Esophagus muscularis mucosa (tissue), 4 donors: ENCODE measurements around the gene ATG10. TPM values are rescaled to one million over a fixed set of nuclear protein-coding genes. Genes with fewer than 3 reads are reported as not detected.

Experiments used
- DNase-seq: peaks from one replicate; pipeline ENCODE4 v3.0.0-alpha.2; 2017; ENCODE audit errors: extremely low spot score
- H3K27ac ChIP-seq, 4 donors: fragments of 200-600 bp; sonication (generic); replicated peaks in 1 of 4; 1 replicate in 3 of 4; 2 replicates in 1 of 4; pipeline ENCODE4 v1.5.1; 2016 to 2019; ENCODE audit warnings: mild to moderate bottlenecking in 1 of 4
- H3K27me3 ChIP-seq, 4 donors: fragments of 200-600 bp; sonication (generic); one replicate each; pipeline versions ENCODE4 v1.5.1 to v1.6.0; 2016 to 2019
- H3K36me3 ChIP-seq, 4 donors: fragments of 200-600 bp; sonication (generic); one replicate each; pipeline ENCODE4 v1.5.1; 2016 to 2019
- H3K4me1 ChIP-seq, 4 donors: fragments of 200-600 bp; sonication (generic); one replicate each; pipeline ENCODE4 v1.5.1; 2016 to 2019
- H3K4me3 ChIP-seq, 4 donors: fragments of 200-600 bp; sonication (generic); 1 replicate in 2 of 4; 2 replicates in 2 of 4; pipeline ENCODE4 v1.5.1; 2016 to 2019; ENCODE audit warnings: mild to moderate bottlenecking in 4 of 4, moderate library complexity in 1 of 4
- H3K9me3 ChIP-seq, 4 donors: fragments of 200-600 bp; sonication (generic); 1 replicate in 3 of 4; 2 replicates in 1 of 4; pipeline ENCODE4 v1.5.1; 2016 to 2019
- EP300 ChIP-seq: sonication (generic); formaldehyde crosslinking; IDR thresholded peaks from one replicate; pipeline ENCODE4 v1.6.1; 2017; ENCODE audit warnings: antibody characterized with exemption
- POLR2A ChIP-seq: fragments of 450-650 bp; IDR thresholded peaks from one replicate; pipeline ENCODE4 v1.6.1; 2017; ENCODE audit warnings: antibody characterized with exemption, moderate library complexity, mild to moderate bottlenecking, low read depth
- POLR2AphosphoS5 ChIP-seq, 2 donors: sonication (generic); formaldehyde crosslinking; IDR thresholded peaks; one replicate each; pipeline ENCODE4 v1.6.1; 2017; ENCODE audit warnings: antibody characterized with exemption in 2 of 2
- WGBS: methylation state at CpG from one replicate; pipeline ENCODE4 v1.1.5; 2018; 5-methylcytosine and 5-hydroxymethylcytosine counted together
- intact Hi-C: fragments of 100-400 bp; cut with DNase I; formaldehyde crosslinking; loops from one replicate; pipeline ENCODE4 v1.15.1; 2023
- total RNA-seq, 4 donors: library from RNA; depleted of rRNA; stranded (reverse); fragments of >200 nt; gene quantifications; one replicate each; pipeline versions ENCODE4 v1.1.0 to v1.2.1, GENCODE V29; 2016
- TF ChIP-seq, protein P1 (sequence below), 3 experiments: fragments of 200-600 bp in 2 of 3; fragments of 450-650 bp in 1 of 3; sonication (generic) in 2 of 3; IDR thresholded peaks; one replicate each; pipeline ENCODE4 v1.5.1; 2017 to 2019; ENCODE audit warnings: antibody characterized with exemption in 3 of 3, mild to moderate bottlenecking in 2 of 3, moderate library complexity in 1 of 3

Gene ATG10
- total RNA-seq, 4 donors from 2014 or later: 5.2 to 9.1 (median 7.3) TPM

DNA sequence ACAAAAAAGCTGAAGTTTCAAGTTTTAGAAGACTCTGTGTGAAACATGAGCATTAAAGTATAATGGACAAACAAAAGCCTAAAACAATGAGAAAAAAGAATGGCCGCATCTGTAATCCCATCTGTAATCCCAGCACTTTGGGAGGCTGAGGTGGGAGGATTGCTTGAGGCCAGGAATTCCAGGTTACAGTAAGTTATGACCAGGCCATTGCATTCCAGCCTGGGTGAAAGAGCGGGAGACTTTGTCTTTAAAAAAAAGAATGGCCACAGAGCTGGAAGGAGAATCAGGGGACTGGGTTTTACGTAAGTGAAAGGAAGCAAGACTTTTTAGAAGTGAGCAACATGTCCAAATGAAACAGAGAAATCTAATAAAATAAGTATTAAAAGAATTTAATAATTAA lies 2.6 kb upstream of the ATG10 start:
- no peaks in the 10 kb centered on the region for H3K9me3 ChIP-seq
- H3K4me1 ChIP-seq: peaks cover 0 to 15% (median 12%) of the 10 kb centered on the region in 4 donors
- DNase-seq: no peak
- 93% methylated on average over 3 of the region's 3 CpGs for WGBS
- H3K4me3 ChIP-seq: no peak overlapping the region
- intact Hi-C loops: no loop called here
- TF ChIP-seq, protein P1, sequence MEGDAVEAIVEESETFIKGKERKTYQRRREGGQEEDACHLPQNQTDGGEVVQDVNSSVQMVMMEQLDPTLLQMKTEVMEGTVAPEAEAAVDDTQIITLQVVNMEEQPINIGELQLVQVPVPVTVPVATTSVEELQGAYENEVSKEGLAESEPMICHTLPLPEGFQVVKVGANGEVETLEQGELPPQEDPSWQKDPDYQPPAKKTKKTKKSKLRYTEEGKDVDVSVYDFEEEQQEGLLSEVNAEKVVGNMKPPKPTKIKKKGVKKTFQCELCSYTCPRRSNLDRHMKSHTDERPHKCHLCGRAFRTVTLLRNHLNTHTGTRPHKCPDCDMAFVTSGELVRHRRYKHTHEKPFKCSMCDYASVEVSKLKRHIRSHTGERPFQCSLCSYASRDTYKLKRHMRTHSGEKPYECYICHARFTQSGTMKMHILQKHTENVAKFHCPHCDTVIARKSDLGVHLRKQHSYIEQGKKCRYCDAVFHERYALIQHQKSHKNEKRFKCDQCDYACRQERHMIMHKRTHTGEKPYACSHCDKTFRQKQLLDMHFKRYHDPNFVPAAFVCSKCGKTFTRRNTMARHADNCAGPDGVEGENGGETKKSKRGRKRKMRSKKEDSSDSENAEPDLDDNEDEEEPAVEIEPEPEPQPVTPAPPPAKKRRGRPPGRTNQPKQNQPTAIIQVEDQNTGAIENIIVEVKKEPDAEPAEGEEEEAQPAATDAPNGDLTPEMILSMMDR (IDR thresholded peaks at IDR 0.05): no peak
- no peak for TF ChIP-seq EP300
- TF ChIP-seq POLR2AphosphoS5 (IDR thresholded peaks at IDR 0.05): no peak
- TF ChIP-seq POLR2A: no peak
- no peaks in the 10 kb centered on the region for H3K36me3 ChIP-seq
- no peaks in the 10 kb centered on the region for H3K27me3 ChIP-seq
- no peak overlapping the region for H3K27ac ChIP-seq

DNA sequence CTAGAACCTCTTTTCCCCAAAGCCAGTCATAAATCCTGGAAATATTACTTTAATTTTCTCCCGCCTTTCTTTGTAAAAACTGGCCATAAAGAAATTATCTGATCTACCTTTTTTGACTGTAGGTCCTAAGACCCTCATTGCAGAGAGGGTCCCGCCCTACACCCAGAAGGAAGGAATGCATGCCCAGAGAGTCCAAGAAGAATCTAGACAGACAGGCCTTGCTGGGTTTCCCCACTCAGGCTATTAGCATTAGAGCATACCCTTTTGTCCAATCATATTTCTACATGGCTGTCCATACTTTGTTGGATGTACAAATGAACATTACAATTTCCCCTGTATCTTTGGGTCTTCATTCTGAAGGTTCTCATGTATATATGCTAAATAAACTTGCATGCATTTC lies 1.9 kb upstream of the ATG10 start:
- no peak for DNase-seq
- TF ChIP-seq, protein P1 (IDR thresholded peaks at IDR 0.05): no peak
- Histone ChIP-seq H3K36me3 (no peaks in the 10 kb centered on the region), H3K27ac (no peak overlapping the region), H3K4me3 (no peak overlapping the region), H3K27me3 (no peaks in the 10 kb centered on the region), H3K9me3 (no peaks in the 10 kb centered on the region), H3K4me1 (peaks cover 0 to 16% (median 12%) of the 10 kb centered on the region in 4 donors)
- 97% methylated on average over 2 of the region's 2 CpGs for WGBS
- intact Hi-C loops: loop anchor here (5.0 to 10.0 kb wide), 4 partner anchors 113 to 545 kb away; partner anchors contain the start of gene SSBP2

DNA sequence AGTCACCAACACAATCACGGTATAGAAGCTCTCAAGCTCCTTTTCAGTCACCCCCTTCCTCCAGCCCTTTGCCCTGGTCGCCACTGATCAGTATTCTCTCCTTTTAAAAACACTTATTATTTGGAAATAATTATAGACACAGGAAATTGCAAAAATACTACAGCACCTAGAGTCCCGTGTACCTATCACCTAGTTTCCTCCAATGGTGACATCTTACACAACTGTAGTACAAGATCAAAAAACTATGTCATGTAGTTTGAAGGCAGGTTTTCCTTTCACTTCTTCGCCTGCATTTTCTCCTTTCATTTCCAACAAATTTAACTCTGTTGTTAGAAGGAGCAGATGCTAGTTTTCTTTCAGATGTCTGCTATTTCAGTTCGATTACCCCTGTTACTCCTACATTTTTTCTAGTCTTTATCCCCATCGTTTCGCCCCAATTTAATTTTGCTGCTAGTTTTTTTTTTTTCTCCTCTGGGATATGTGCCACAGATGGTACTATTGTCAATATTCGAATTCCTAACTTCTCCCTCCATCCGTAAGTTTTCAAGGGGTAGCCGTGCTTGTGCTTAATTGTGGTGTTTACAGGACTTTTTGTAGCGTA lies 612 bp upstream of the ATG10 start:
- H3K36me3 ChIP-seq: peaks cover 0 to 2% (median 0%) of the 10 kb centered on the region in 4 donors
- TF ChIP-seq, protein P1 (IDR thresholded peaks at IDR 0.05): no peak
- TF ChIP-seq POLR2A: no peak
- TF ChIP-seq POLR2AphosphoS5 (IDR thresholded peaks at IDR 0.05): no peak
- no peak for TF ChIP-seq EP300
- H3K4me1 ChIP-seq: peaks cover 0 to 16% (median 12%) of the 10 kb centered on the region in 4 donors
- DNase-seq: no peak
- H3K9me3 ChIP-seq: no peaks in the 10 kb centered on the region
- WGBS: 2% methylated on average over 10 of the region's 11 CpGs
- no peaks in the 10 kb centered on the region for H3K27me3 ChIP-seq
- H3K27ac ChIP-seq: peak overlapping the region; percentile 98 to 99 (median 98)
- intact Hi-C loops: loop anchor here (5.0 to 10.0 kb wide), 4 partner anchors 114 to 546 kb away; partner anchors contain the start of gene SSBP2
- H3K4me3 ChIP-seq: peak overlapping the region; percentile 70 to 87 (median 82)

DNA sequence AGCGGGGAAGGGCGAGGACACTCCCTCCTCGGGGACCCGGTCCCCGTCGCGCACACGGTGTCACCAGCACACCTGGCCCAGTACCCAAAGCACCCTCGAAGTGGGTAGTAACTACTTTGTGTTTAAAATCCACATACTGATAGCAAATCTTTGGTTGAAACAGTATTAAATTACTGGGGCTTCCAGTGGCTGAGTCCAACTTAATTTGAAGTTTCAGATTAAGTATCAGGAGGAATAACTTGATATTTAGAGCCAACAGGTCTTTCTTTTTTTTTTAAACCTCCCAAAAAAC lies 615 bp downstream of the ATG10 start:
- WGBS: 0% methylated on average over 1 of the region's 9 CpGs
- Histone ChIP-seq H3K27ac (peak overlapping the region; percentile 98 to 99 (median 98)), H3K4me3 (peak overlapping the region; percentile 70 to 87 (median 82)), H3K4me1 (peaks cover 0 to 16% (median 12%) of the 10 kb centered on the region in 4 donors), H3K27me3 (no peaks in the 10 kb centered on the region), H3K36me3 (peaks cover 0 to 14% (median 3%) of the 10 kb centered on the region in 4 donors), H3K9me3 (no peaks in the 10 kb centered on the region)
- TF ChIP-seq, protein P1 (IDR thresholded peaks at IDR 0.05): no peak
- TF ChIP-seq POLR2A (no peak), EP300 (no peak), POLR2AphosphoS5 (IDR thresholded peaks at IDR 0.05) (no peak)
- intact Hi-C loops: loop anchor here (5.0 to 10.0 kb wide), 4 partner anchors 115 to 548 kb away; partner anchors contain the start of gene SSBP2
- DNase-seq: no peak

DNA sequence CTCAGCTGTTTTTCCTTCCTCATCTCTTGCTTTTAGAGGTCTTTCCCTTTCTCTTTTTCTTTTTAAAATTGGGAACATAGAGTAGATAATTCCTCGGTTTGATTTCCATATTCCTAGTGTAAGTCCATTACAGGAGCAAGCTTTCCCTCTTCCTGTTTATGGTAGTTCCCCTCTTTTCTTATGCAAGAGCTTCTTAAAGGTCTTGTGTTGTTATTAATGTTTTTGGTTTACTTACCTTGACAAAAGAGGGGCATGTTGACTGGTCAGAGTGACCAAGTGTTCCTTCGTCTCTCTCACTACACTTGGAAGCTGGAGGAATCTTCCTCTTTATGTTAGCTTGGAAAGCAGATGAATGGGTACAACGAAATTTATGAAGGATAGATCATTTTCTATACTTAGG lies 8.3 kb downstream of the ATG10 start:
- Histone ChIP-seq H3K27ac (no peak overlapping the region), H3K36me3 (peaks cover 0 to 32% (median 14%) of the 10 kb centered on the region in 4 donors), H3K9me3 (no peaks in the 10 kb centered on the region), H3K27me3 (no peaks in the 10 kb centered on the region), H3K4me1 (no peaks in the 10 kb centered on the region), H3K4me3 (no peak overlapping the region)
- intact Hi-C loops: no loop called here
- 64% methylated on average over 3 of the region's 3 CpGs for WGBS
- no peak for DNase-seq
- TF ChIP-seq, protein P1 (IDR thresholded peaks at IDR 0.05): no peak
- TF ChIP-seq POLR2AphosphoS5 (IDR thresholded peaks at IDR 0.05): no peak
- no peak for TF ChIP-seq POLR2A
- no peak for TF ChIP-seq EP300
